ENCODE results near the gene TMEM131L.

TMEM131L gene

DNA sequence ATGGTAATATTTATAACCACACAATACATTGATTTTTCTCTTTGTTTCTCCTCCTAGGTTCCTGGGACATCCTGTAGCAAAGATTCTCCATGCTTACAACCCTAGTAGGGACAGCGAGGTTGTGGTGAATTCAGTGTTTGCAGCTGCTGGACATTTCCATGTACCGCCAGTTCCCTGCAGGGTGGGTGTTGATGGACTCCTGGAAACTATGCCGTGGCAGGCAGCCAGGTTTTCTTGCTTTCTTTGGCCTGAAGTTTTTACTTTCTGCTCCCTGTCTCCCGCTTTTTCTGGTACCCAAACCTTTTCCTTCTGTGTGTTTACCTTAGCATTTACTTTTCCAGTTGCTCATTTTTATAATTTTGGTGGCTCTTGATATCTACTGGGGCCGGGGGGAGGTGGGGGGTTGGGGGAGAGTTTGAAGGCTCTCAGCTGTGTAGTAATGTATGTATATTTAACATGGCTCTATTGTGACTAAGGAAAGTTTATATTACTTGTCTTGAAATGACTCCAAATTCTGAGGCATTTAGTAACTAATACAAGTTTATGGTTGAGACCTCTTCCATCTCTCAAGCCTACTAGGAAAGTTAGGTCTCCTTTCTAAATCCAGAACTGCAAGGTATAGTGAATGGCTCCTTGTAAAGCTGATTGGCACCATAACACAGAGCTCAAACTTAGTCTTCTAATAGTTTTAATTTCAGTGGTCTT is 89.7 kb downstream of the TMEM131L start:
- no peak for TF ChIP-seq EZH2 (IDR thresholded peaks at IDR 0.05; ENCODE audit: borderline replicate concordance, low read length)
- TF ChIP-seq, protein P1, sequence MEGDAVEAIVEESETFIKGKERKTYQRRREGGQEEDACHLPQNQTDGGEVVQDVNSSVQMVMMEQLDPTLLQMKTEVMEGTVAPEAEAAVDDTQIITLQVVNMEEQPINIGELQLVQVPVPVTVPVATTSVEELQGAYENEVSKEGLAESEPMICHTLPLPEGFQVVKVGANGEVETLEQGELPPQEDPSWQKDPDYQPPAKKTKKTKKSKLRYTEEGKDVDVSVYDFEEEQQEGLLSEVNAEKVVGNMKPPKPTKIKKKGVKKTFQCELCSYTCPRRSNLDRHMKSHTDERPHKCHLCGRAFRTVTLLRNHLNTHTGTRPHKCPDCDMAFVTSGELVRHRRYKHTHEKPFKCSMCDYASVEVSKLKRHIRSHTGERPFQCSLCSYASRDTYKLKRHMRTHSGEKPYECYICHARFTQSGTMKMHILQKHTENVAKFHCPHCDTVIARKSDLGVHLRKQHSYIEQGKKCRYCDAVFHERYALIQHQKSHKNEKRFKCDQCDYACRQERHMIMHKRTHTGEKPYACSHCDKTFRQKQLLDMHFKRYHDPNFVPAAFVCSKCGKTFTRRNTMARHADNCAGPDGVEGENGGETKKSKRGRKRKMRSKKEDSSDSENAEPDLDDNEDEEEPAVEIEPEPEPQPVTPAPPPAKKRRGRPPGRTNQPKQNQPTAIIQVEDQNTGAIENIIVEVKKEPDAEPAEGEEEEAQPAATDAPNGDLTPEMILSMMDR (IDR thresholded peaks at IDR 0.05; ENCODE audit: low read length): no peak
- no peak overlapping the region for H3K4me3 ChIP-seq (ENCODE audit: low read depth, low read length, poor library complexity, severe bottlenecking)
- H3K36me3 ChIP-seq (ENCODE audit: insufficient read depth, low read length): peaks cover 98% of the 10 kb centered on the region
- peaks cover 6% of the 10 kb centered on the region for H3K4me1 ChIP-seq (ENCODE audit: insufficient read depth, low read length, severe bottlenecking)
- 0 out of 2 replicates have a peak, but pooled peaks cover 7% of the 10 kb centered on the region for H3F3A ChIP-seq (ENCODE audit: insufficient read depth, low read length)
- H4K20me1 ChIP-seq (ENCODE audit: insufficient read depth, low read length): no peaks in the 10 kb centered on the region
- H3K9ac ChIP-seq (ENCODE audit: low read length): no peak overlapping the region
- peaks cover 73% of the 10 kb centered on the region for H3K79me2 ChIP-seq (ENCODE audit: insufficient read depth, low read length)
- H2AFZ ChIP-seq (ENCODE audit: low read length): no peak overlapping the region
- no peaks in the 10 kb centered on the region for H3K27me3 ChIP-seq (ENCODE audit: insufficient read depth, low read length)
- no peak overlapping the region for H3K4me2 ChIP-seq (ENCODE audit: low read length)
- H3K27ac ChIP-seq (ENCODE audit: low read depth, low read length, poor library complexity, severe bottlenecking): no peak overlapping the region
- no peaks in the 10 kb centered on the region for H3K9me3 ChIP-seq (ENCODE audit: low read length)
- H3K9me2 ChIP-seq (ENCODE audit: low read depth, low read length): no peaks in the 10 kb centered on the region

DNA sequence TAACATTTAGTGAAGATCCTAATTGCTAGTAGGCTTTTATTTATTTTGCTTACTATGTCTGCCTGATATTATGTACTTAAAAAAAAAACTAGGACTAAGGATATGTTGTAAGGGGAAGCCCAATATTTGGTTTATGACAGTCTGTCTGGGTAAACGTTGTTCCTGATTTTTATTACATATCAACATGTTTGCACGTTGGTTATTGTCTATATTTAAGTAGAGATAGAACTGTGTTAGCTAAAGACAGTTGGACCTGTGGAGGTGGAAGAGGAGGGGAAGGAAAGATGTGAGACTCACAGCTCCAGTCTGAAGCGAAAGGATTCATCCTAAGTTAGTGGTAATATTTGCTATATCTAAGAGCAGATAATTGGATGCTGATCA is 90.3 kb downstream of the TMEM131L start:
- Histone ChIP-seq H3K36me3 (ENCODE audit: insufficient read depth, low read length) (peaks cover 99% of the 10 kb centered on the region), H4K20me1 (ENCODE audit: insufficient read depth, low read length) (no peaks in the 10 kb centered on the region), H3K79me2 (ENCODE audit: insufficient read depth, low read length) (peaks cover 76% of the 10 kb centered on the region), H3K4me1 (ENCODE audit: insufficient read depth, low read length, severe bottlenecking) (peaks cover 6% of the 10 kb centered on the region), H3K4me2 (ENCODE audit: low read length) (no peak overlapping the region), H2AFZ (ENCODE audit: low read length) (no peak overlapping the region), H3K9ac (ENCODE audit: low read length) (no peak overlapping the region), H3F3A (ENCODE audit: insufficient read depth, low read length) (peaks cover 7% of the 10 kb centered on the region; the same call in 1 of the 2 replicates), H3K9me2 (ENCODE audit: low read depth, low read length) (no peaks in the 10 kb centered on the region), H3K27me3 (ENCODE audit: insufficient read depth, low read length) (no peaks in the 10 kb centered on the region), H3K9me3 (ENCODE audit: low read length) (no peaks in the 10 kb centered on the region), H3K4me3 (ENCODE audit: low read depth, low read length, poor library complexity, severe bottlenecking) (no peak overlapping the region), H3K27ac (ENCODE audit: low read depth, low read length, poor library complexity, severe bottlenecking) (no peak overlapping the region)
- no peak for TF ChIP-seq EZH2 (IDR thresholded peaks at IDR 0.05; ENCODE audit: borderline replicate concordance, low read length)
- TF ChIP-seq, protein P1 (IDR thresholded peaks at IDR 0.05; ENCODE audit: low read length): no peak

DNA sequence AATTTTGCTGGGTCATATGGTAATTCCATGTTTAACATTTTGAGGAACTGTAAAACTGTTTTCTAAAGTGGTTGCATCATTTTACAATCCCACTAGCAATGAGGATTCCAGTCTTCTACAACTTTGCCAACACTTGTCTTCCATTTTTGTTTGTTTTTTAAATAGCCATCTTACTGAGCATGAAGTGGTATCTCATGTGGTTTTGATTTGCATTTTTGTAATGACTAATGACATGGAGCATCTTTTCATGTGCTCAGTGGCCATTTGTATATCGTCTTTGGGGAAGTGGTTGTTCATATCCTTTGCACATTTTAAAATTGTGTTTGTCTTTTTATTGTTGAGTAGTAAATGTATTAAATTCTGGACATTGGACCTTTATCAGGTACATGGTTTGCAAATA is 94.7 kb downstream of the TMEM131L start:
- H2AFZ ChIP-seq (ENCODE audit: low read length): no peak overlapping the region
- peaks cover 98% of the 10 kb centered on the region for H3K36me3 ChIP-seq (ENCODE audit: insufficient read depth, low read length)
- peaks cover 15% of the 10 kb centered on the region for H3K4me1 ChIP-seq (ENCODE audit: insufficient read depth, low read length, severe bottlenecking)
- peak overlapping the region; percentile 30 for H3K27ac ChIP-seq (ENCODE audit: low read depth, low read length, poor library complexity, severe bottlenecking)
- H3K4me2 ChIP-seq (ENCODE audit: low read length): no peak overlapping the region
- H3K27me3 ChIP-seq (ENCODE audit: insufficient read depth, low read length): no peaks in the 10 kb centered on the region
- TF ChIP-seq EZH2 (IDR thresholded peaks at IDR 0.05; ENCODE audit: borderline replicate concordance, low read length): no peak
- TF ChIP-seq, protein P1 (IDR thresholded peaks at IDR 0.05; ENCODE audit: low read length): no peak
- no peaks in the 10 kb centered on the region for H3K9me2 ChIP-seq (ENCODE audit: low read depth, low read length)
- peaks cover 65% of the 10 kb centered on the region for H3K79me2 ChIP-seq (ENCODE audit: insufficient read depth, low read length)
- H3K9me3 ChIP-seq (ENCODE audit: low read length): no peaks in the 10 kb centered on the region
- no peak overlapping the region for H3K9ac ChIP-seq (ENCODE audit: low read length)
- no peak overlapping the region for H3K4me3 ChIP-seq (ENCODE audit: low read depth, low read length, poor library complexity, severe bottlenecking)
- H3F3A ChIP-seq (ENCODE audit: insufficient read depth, low read length): peaks cover 3% of the 10 kb centered on the region; the same call in 1 of the 2 replicates
- no peaks in the 10 kb centered on the region for H4K20me1 ChIP-seq (ENCODE audit: insufficient read depth, low read length)

Measured in OCI-LY1 (cell line).